ENCODE data around the gene PIH1D1.
A peak's percentile ranks its signal among the peaks of the same experiment; 100 is the strongest.
"Not testable (repeated sequence)": the region's sequence is repeated elsewhere in the genome, so short reads cannot be mapped to it uniquely, and the experiment has no call there.

Gene PIH1D1

GRCh38 chr19:49479975-49480628 lies 28.5 kb upstream of the PIH1D1 start:
- DNase-seq, result no peak

- DNase-seq, result peak in 1 of 2 experiments; percentile 42
Measured at GRCh38 chr19:49475995-49476880, 24.6 kb upstream of the PIH1D1 start.

- no peak for DNase-seq
Measured at GRCh38 chr19:49475191-49475917, 23.7 kb upstream of the PIH1D1 start.

GRCh38 chr19:49474542-49474924 lies 22.9 kb upstream of the PIH1D1 start:
- no peak for DNase-seq

- peak in 1 of 2 experiments; percentile 59 for DNase-seq
Measured at GRCh38 chr19:49473868-49474541, 22.4 kb upstream of the PIH1D1 start, which contains the start of gene FLT3LG. Gene FLT3LG, plus strand, starts transcription at chr19:49474215. Its CDS starts 425 bp downstream, at chr19:49474640.

GRCh38 chr19:49473501-49473867 lies 21.9 kb upstream of the PIH1D1 start:
- not testable (repeated sequence) for DNase-seq

GRCh38 chr19:49472936-49473335 lies 21.3 kb upstream of the PIH1D1 start:
- DNase-seq, result no peak

GRCh38 chr19:49470615-49470978 lies 19.0 kb upstream of the PIH1D1 start:
- DNase-seq, result no peak

- DNase-seq, result no peak
Measured at GRCh38 chr19:49469828-49470614, 18.4 kb upstream of the PIH1D1 start.

GRCh38 chr19:49468746-49469447 lies 17.3 kb upstream of the PIH1D1 start:
- DNase-seq, result no peak

- no peak for DNase-seq
Measured at GRCh38 chr19:49468199-49468598, 16.6 kb upstream of the PIH1D1 start.

GRCh38 chr19:49465371-49465770 lies 13.8 kb upstream of the PIH1D1 start:
- no peak for DNase-seq

GRCh38 chr19:49463960-49464740 lies 12.5 kb upstream of the PIH1D1 start:
- no peak for DNase-seq

GRCh38 chr19:49462492-49462891 lies 10.9 kb upstream of the PIH1D1 start:
- DNase-seq, result no peak

- DNase-seq, result no peak
Measured at GRCh38 chr19:49461656-49462055, 10.0 kb upstream of the PIH1D1 start.

GRCh38 chr19:49461130-49461529 lies 9.5 kb upstream of the PIH1D1 start:
- DNase-seq, result not testable (repeated sequence)

GRCh38 chr19:49459388-49459787 lies 7.8 kb upstream of the PIH1D1 start:
- DNase-seq, result no peak

GRCh38 chr19:49458567-49458903 lies 6.9 kb upstream of the PIH1D1 start:
- DNase-seq, result no peak

GRCh38 chr19:49456326-49456725 lies 4.7 kb upstream of the PIH1D1 start:
- no peak for DNase-seq

GRCh38 chr19:49455773-49456172 lies 4.2 kb upstream of the PIH1D1 start:
- DNase-seq, result no peak

- no peak for DNase-seq
Measured at GRCh38 chr19:49453757-49454240, 2.2 kb upstream of the PIH1D1 start.

Measured in NCI-H446 (cell line).